Activated naive CD4-positive, alpha-beta T cell treated with Interleukin-2 at 50 U/mL for 16 hours (primary cell): ENCODE measurements around the gene ZC3H13.
A peak's percentile ranks its signal among the peaks of the same experiment; 100 is the strongest.

Experiments
- DNase-seq: peaks from one replicate; pipeline ENCODE4 v3.0.0-alpha.2; 2020

The ZC3H13 gene, protein sequence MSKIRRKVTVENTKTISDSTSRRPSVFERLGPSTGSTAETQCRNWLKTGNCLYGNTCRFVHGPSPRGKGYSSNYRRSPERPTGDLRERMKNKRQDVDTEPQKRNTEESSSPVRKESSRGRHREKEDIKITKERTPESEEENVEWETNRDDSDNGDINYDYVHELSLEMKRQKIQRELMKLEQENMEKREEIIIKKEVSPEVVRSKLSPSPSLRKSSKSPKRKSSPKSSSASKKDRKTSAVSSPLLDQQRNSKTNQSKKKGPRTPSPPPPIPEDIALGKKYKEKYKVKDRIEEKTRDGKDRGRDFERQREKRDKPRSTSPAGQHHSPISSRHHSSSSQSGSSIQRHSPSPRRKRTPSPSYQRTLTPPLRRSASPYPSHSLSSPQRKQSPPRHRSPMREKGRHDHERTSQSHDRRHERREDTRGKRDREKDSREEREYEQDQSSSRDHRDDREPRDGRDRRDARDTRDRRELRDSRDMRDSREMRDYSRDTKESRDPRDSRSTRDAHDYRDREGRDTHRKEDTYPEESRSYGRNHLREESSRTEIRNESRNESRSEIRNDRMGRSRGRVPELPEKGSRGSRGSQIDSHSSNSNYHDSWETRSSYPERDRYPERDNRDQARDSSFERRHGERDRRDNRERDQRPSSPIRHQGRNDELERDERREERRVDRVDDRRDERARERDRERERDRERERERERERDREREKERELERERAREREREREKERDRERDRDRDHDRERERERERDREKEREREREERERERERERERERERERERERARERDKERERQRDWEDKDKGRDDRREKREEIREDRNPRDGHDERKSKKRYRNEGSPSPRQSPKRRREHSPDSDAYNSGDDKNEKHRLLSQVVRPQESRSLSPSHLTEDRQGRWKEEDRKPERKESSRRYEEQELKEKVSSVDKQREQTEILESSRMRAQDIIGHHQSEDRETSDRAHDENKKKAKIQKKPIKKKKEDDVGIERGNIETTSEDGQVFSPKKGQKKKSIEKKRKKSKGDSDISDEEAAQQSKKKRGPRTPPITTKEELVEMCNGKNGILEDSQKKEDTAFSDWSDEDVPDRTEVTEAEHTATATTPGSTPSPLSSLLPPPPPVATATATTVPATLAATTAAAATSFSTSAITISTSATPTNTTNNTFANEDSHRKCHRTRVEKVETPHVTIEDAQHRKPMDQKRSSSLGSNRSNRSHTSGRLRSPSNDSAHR (N-terminal part only)

DNA sequence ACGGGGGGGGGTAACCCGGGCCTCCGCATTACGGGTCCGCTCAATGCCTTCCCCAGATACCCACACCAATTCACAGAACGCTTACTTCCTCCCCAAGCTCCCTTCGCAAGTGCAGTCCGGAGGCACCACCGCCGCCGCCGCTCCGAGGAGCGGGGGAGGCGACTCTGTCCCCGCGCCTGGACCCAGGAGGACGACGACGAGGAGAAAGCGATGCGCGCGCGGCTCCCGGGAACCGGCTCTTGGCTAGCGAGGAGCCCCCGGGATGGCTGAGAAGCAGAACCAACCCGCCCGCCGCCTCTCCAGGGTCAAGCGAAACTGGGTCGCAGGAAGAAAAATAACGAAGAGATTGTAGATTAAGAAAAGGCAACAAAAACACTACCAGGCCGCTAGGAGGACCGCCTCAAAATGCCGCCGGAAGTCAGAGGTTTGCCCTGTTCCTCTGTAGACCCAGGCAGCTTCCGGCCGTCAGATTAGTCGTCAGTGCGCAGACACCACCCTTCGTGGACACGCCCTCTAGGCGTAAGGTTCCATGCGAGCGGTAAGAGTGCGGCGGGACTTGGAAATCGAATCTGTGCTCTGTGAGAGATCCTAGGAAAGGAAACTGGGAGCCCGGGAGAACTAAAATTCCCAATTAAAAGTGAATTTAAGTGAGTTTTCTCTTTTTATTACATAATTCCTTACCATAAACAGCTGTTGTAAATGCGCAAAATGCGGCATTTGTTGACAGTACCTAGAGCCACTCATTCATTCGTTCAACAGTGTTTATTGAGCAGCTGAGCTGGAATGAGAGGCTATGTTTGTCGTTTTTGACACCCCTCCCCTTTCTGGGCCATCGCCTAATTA is at the start of gene ZC3H13:
Gene ZC3H13, minus strand, starts transcription at position 428 of the 843 bp plus-strand sequence. CDS start 7,239 bp downstream, outside the sequence.
- DNase-seq = peak; percentile 94

- no peak for DNase-seq
Measured at GRCh38 chr13:46102255-46102605, 49.7 kb upstream of the ZC3H13 start.

DNA sequence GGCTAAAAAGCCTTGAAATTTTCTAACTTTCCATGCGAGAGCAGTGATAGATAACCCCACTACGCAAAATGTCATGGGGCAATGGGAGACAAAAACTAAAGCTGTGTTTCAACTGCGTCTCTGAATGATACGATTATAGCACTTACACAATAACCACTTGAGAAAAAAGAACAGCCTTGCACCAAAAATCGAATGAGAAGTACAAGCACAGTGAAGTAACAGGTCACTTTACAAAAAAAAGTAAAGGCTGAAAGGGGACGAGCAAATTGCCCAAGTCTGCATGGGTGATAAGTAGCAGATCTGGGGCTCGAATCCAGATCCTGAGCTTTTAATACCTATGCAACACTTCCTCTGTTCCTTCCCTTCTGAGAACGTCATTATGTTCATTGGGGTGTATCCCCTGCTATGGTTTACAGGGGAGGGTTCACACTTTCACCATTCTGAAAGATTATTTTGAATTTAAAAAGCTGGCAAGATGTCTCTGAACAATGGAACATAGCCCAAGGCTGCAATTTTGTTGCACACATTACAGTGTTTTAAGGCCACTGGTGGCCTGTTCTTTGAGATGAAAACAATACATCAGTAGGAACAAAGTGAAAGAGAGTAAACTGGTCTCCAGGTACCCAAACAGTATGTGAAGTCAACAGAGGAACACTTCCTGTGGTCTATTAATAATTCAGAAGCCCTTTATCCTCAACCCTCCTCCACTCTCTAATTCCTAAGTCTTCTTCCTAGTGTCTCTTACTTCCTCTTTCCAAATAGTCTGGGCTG is 49.1 kb upstream of the ZC3H13 start:
- no peak for DNase-seq

DNA sequence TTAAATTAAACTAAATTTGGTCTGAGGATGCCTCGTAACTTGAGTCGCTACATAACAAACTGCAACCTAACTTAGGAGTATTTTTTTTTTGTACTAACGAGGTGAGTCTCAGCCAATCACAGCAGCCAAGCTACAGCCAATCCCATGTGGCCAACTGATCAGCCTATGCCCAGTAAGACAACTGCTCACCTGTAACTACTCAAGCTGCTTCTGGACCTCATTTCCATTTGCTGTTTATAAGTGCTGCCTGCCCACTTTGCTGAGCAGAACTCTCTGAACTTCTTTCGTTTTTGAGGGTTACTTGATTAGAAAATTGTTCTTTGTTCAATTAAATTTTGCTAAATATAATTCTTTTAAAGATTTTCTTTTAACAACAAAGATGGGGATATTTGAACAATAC is 48.5 kb upstream of the ZC3H13 start:
- no peak for DNase-seq

- DNase-seq = no peak
Measured at GRCh38 chr13:46100191-46100815, 47.8 kb upstream of the ZC3H13 start.

- DNase-seq = no peak
Measured at GRCh38 chr13:46097663-46098062, 45.1 kb upstream of the ZC3H13 start.

GRCh38 chr13:46097015-46097414 is 44.5 kb upstream of the ZC3H13 start:
- no peak for DNase-seq

GRCh38 chr13:46094478-46094877 is 41.9 kb upstream of the ZC3H13 start:
- no peak for DNase-seq

DNA sequence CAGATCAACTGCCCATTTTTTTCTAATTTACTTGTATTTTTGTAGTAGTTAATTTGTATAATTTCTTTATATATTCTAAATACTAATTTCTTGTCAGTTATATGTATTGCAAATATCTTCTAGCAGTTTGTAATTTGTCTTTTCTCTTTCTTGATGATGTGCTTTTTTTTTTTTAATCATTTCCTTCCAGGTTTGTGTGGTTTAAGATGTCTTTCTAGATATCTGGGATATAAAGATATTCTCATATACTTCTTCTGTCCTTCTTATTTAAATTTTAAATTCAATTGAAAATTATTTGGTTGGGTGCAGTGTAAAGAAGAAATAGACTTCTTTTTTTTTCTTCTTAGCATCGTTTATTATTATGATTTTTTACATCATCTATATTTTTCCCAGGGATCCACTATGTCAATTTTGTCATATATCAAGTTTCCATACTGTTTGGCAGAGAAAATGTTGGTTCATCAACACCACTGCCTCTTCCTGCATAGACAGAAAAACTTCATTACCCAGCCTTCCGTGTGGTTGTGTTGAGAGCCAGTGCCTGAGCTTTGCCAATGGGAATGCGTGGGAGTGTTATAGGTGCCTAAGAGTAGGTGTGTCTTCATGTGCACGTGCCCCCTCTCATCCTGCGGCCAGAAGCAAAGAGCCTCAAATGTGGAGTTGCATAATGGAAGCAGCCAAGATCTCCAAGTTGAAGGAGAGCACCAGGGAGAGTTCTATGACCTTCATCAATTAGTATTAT is 36.4 kb upstream of the ZC3H13 start:
- DNase-seq = no peak

- no peak for DNase-seq
Measured at GRCh38 chr13:46087481-46087880, 34.9 kb upstream of the ZC3H13 start.

GRCh38 chr13:46086985-46087384 is 34.4 kb upstream of the ZC3H13 start:
- DNase-seq = no peak

DNA sequence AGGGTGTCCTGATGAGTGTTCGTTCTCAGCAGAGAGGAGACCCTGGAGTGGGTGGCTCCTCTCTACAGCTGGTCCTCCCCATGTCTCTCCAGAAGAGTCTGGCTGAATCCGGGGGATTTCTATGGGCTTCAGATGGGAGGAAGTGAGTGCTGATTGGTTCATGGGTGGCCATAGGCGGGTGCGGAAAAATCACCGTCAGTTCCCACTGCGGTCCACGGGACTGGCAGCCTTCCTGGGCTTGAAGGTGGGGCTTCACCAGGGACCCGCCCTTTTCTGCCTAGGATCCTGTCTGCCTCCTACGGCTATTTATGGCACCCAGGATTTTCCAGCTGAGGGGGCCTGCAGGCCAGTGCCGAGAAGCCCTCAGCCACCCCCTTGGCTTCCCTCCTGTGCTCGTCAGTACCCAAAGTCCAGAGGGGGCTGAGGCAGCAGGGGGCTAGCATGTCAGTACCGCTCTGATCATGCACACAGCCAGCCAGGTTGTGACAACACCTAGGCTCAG is 33.9 kb upstream of the ZC3H13 start:
- no peak for DNase-seq

- DNase-seq = no peak
Measured at GRCh38 chr13:46085737-46086136, 33.2 kb upstream of the ZC3H13 start.

DNA sequence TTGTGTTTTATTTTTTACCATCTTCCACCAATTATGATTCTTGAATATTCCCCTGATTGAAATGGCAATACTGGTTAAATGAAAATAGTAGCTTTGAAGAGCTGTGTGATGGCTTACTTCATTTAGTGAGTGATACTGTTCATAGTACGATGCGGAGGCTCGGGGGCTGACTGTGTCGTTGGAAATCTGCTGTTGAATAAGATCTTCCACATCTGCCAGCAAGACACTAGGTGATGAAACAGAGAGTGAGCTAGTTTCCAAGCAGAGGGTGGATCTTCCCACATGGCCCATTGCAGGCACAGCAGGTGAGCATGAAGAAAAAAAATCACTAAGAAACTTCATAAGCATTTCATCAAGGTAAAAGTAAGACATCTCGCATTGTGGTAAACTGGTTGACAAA is 29.8 kb upstream of the ZC3H13 start:
- DNase-seq = no peak

- DNase-seq = no peak
Measured at GRCh38 chr13:46079770-46080169, 27.2 kb upstream of the ZC3H13 start.

GRCh38 chr13:46077265-46077664 is 24.7 kb upstream of the ZC3H13 start:
- no peak for DNase-seq

DNA sequence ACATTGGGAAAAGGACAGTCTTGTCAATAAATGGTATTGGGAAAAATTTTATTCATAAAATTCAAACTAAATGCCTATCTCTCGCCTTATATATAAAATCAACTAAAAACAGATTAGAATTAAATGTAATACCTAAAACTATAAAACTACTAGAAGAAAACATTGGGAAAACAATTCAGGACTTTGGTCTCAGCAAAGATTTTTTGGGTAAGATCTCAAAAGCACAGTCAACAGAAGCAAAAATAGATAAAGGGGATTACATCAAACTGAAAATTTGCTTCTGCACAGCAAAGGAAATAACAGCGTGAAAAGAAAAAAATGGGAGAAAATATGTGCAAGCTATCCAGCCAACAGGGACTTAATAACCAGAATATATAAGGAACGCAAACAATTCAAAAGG is 24.3 kb upstream of the ZC3H13 start:
- no peak for DNase-seq

- DNase-seq = no peak
Measured at GRCh38 chr13:46075811-46076210, 23.3 kb upstream of the ZC3H13 start.

DNA sequence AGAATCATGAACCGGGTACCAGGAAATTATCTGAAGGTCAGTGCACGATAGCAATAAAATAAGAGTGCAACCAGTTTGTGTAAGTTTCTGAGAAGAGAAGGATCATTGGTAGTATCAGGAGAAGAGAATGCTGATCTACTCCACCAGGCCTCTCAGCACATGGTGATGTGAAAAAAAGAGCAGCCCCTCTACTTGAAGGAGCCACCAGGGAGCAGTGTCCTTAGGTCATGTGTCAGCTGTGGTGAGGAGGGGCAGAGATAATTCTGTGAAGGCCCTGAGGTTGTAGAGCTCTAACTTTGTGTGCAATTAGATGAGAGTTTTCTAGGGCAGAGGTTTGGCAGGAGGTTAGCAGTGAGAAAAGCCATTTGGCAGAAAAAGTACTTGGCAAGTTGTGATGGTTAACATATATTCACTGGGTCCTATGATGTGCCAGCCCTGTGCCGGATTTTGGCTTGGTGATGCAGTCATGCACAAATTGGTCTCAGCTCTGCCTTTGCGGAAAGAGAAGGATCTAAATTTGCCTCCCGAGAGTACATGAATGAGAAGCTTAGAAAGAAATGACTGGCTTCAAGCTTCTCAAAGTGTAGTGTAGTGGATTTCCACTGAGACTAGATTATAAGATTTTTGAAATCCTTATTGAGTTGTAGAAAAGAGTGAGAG is 19.2 kb upstream of the ZC3H13 start:
- DNase-seq = no peak

- DNase-seq = no peak
Measured at GRCh38 chr13:46063292-46063691, 10.7 kb upstream of the ZC3H13 start.
